Endodermal cell (in vitro differentiated cells): ENCODE measurements around the gene PTPRN2. TPM values are rescaled to one million over a fixed set of nuclear protein-coding genes. Genes with fewer than 3 reads are reported as not detected.

Source experiments
- DNase-seq: peaks from one replicate; pipeline ENCODE4 v3.0.0-alpha.2; 2017
- H3K27ac ChIP-seq: 2 replicates; pipeline ENCODE4 v1.5.1; 2013; ENCODE audit warnings: mild to moderate bottlenecking, low read depth, low read length, moderate library complexity
- H3K27me3 ChIP-seq: 2 replicates; pipeline ENCODE4 v1.6.1; 2013; ENCODE audit warnings: mild to moderate bottlenecking, low read length, moderate library complexity; ENCODE audit not compliant: insufficient read depth, control insufficient read depth, poor library complexity, severe bottlenecking
- H3K36me3 ChIP-seq: 2 replicates; pipeline ENCODE4 v1.7.0; 2013; ENCODE audit warnings: mild to moderate bottlenecking, low read length, moderate library complexity; ENCODE audit not compliant: control insufficient read depth, insufficient read depth
- H3K4me1 ChIP-seq: one replicate; pipeline ENCODE4 v1.7.0; 2013; ENCODE audit warnings: low read length; ENCODE audit not compliant: control insufficient read depth, insufficient read depth
- H3K4me3 ChIP-seq: 2 replicates; pipeline ENCODE4 v1.5.1; 2013; ENCODE audit warnings: mild to moderate bottlenecking, low read length, moderate library complexity
- H3K9ac ChIP-seq: 2 replicates; pipeline ENCODE4 v1.6.1; 2013; ENCODE audit warnings: mild to moderate bottlenecking, low read length, moderate library complexity; ENCODE audit not compliant: poor library complexity, severe bottlenecking; ENCODE audit errors: extremely low read depth
- H3K9me3 ChIP-seq: 2 replicates; pipeline ENCODE4 v1.6.1; 2013; ENCODE audit warnings: mild to moderate bottlenecking, low read length, moderate library complexity; ENCODE audit not compliant: control insufficient read depth
- H3K27ac Mint-ChIP-seq: 2 replicates; pipeline ENCODE4 v1.8.0; 2020; ENCODE audit warnings: mixed read lengths
- H3K27me3 Mint-ChIP-seq: 2 replicates; pipeline ENCODE4 v1.8.0; 2021; ENCODE audit warnings: mild to moderate bottlenecking, mixed read lengths; ENCODE audit not compliant: insufficient read depth
- H3K36me3 Mint-ChIP-seq: 2 replicates; pipeline ENCODE4 v1.8.0; 2020; ENCODE audit warnings: low read depth, mixed read lengths
- H3K4me1 Mint-ChIP-seq: 2 replicates; pipeline ENCODE4 v1.8.0; 2020; ENCODE audit warnings: mixed read lengths
- H3K4me3 Mint-ChIP-seq: 2 replicates; pipeline ENCODE4 v1.8.0; 2020; ENCODE audit warnings: mild to moderate bottlenecking, moderate library complexity, mixed read lengths
- H3K9me3 Mint-ChIP-seq: 2 replicates; pipeline ENCODE4 v1.8.0; 2020; ENCODE audit warnings: mild to moderate bottlenecking, mixed read lengths
- WGBS, 2 experiments: methylation state at CpG; one replicate each; pipeline versions ENCODE4 v1.1.5 to v1.1.7; 2013; ENCODE audit warnings: missing lambda C conversion rate in 2 of 2, mixed read lengths in 1 of 2; ENCODE audit not compliant: insufficient coverage in 1 of 2, insufficient read length in 1 of 2; 5-methylcytosine and 5-hydroxymethylcytosine counted together
- total RNA-seq, 2 donors: library from RNA; stranded (reverse); fragmentation: NEBNext Ultra II Directional in 1 of 2; extraction: Animal tissue kit (Norgen Biotek cat#: 25700) in 1 of 2; gene quantifications; 2 replicates in 1 of 2; 3 replicates in 1 of 2; pipeline ENCODE4 v1.2.1, GENCODE V29; 2021
- TF ChIP-seq, protein P1 (sequence below): fragments of 200-600 bp; sonication (generic); conservative IDR thresholded peaks from 2 replicates; pipeline ENCODE4 v1.5.0; 2021; ENCODE audit warnings: antibody characterized with exemption, mild to moderate bottlenecking

Gene PTPRN2
- total RNA-seq, 2 donors from 2014 or later = 0.69 to 1.2 TPM

DNA sequence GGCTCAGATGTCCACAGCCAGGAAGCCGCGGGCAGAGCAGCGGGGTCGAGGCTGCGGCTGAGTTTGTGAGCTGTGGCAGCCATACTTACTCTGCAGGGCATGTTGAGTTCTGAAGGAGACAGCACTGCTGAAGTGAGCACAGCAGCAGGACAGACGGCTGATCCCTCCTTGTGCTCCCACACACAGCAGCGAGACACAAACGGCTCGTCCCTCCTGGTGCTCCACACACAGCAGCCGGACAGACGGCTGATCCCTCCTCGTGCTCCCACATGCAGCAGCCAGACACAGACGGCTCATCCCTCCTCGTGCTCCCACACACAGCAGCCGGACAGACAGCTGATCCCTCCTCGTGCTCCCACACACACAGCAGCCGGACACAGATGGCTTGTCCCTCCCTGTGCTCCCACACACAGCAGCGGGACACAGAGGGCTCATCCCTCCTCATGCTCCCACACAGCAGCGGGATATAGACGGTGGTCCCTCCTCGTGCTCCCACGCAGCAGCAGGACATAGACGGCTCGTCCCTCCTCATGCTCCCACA, 305.1 kb downstream of the PTPRN2 start:
- Mint-ChIP-seq H3K36me3 (no peaks in the 10 kb centered on the region), H3K27ac (peak overlapping the region; percentile 29), H3K4me1 (no peaks in the 10 kb centered on the region), H3K9me3 (peaks cover 7% of the 10 kb centered on the region), H3K4me3 (no peak overlapping the region), H3K27me3 (no peaks in the 10 kb centered on the region)
- WGBS, 2 experiments = 86 to 88% methylated on average over 18 to 24 of the region's 24 CpGs
- TF ChIP-seq, protein P1, sequence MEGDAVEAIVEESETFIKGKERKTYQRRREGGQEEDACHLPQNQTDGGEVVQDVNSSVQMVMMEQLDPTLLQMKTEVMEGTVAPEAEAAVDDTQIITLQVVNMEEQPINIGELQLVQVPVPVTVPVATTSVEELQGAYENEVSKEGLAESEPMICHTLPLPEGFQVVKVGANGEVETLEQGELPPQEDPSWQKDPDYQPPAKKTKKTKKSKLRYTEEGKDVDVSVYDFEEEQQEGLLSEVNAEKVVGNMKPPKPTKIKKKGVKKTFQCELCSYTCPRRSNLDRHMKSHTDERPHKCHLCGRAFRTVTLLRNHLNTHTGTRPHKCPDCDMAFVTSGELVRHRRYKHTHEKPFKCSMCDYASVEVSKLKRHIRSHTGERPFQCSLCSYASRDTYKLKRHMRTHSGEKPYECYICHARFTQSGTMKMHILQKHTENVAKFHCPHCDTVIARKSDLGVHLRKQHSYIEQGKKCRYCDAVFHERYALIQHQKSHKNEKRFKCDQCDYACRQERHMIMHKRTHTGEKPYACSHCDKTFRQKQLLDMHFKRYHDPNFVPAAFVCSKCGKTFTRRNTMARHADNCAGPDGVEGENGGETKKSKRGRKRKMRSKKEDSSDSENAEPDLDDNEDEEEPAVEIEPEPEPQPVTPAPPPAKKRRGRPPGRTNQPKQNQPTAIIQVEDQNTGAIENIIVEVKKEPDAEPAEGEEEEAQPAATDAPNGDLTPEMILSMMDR = no peak
- Histone ChIP-seq H3K4me1 (no peaks in the 10 kb centered on the region), H3K36me3 (no peaks in the 10 kb centered on the region), H3K9me3 (peaks cover 71% of the 10 kb centered on the region), H3K9ac (no peak overlapping the region), H3K27ac (no peak overlapping the region), H3K27me3 (no peaks in the 10 kb centered on the region), H3K4me3 (no peak overlapping the region)
- DNase-seq = peak; percentile 40

DNA sequence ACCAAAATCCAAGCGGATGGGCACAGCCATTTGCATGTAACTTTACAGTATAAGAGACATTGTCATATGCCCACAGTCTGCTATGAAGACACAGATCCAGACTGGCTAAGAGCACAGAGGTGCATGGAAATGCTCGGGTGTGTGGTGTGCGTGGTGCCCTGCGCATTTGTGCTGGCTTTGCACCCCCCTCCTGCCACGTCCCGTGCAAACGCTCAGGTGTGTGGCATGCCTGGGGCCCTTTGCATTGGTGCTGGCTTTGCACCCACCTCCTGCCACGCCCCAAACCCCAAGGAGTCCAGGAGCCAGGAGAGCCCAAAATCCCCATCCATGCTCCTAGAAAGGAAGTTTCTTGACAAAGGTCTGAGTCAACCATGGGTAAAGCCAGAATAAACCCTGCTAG, 306.2 kb downstream of the PTPRN2 start:
- Mint-ChIP-seq H3K4me3 (no peak overlapping the region), H3K36me3 (no peaks in the 10 kb centered on the region), H3K27me3 (no peaks in the 10 kb centered on the region), H3K27ac (no peak overlapping the region), H3K9me3 (peaks cover 4% of the 10 kb centered on the region), H3K4me1 (no peaks in the 10 kb centered on the region)
- Histone ChIP-seq H3K4me3 (no peak overlapping the region), H3K27me3 (no peaks in the 10 kb centered on the region), H3K4me1 (no peaks in the 10 kb centered on the region), H3K9me3 (peaks cover 60% of the 10 kb centered on the region), H3K27ac (no peak overlapping the region), H3K9ac (no peak overlapping the region), H3K36me3 (no peaks in the 10 kb centered on the region)
- WGBS, 2 experiments = 72 to 77% methylated on average over 4 to 8 of the region's 8 CpGs
- TF ChIP-seq, protein P1 = no peak
- DNase-seq = no peak

DNA sequence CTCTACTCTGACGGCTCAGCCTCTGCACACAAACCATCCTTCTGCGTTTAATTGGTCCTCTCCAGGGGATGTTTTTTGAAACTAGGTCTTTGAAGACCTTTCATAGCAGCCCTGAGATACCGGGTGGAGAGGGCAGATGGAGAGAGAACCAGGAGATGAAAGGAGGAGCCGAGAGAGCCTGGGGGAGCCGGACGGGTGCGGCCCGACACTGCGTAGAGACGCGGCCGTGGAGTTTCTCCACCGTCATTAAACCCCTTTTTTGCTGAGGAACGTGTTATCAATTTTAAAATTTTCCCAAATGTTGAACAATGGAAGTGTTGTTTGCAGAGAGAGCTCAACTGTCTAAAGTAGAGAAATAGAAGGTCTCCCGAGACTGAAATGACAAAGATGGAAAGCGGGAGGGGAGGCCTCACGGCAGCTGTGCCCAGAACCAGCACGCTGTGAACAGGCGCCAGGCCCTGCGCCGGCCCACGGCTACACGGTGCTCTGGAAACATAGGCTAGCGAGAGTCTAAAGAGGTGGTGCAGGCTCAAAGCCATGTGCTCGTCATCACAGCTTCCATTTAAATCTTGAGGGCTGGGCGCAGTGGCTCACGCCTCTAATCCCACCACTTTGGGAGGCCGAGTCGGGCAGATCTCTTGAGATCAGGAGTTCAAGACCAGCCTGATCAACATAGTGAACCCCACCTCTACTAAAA, 307.0 kb downstream of the PTPRN2 start:
- H3K36me3 Mint-ChIP-seq = no peaks in the 10 kb centered on the region
- Histone ChIP-seq H3K27ac (no peak overlapping the region), H3K36me3 (no peaks in the 10 kb centered on the region), H3K27me3 (no peaks in the 10 kb centered on the region), H3K4me3 (no peak overlapping the region), H3K9ac (no peak overlapping the region), H3K4me1 (no peaks in the 10 kb centered on the region), H3K9me3 (peaks cover 54% of the 10 kb centered on the region)
- H3K4me1 Mint-ChIP-seq = no peaks in the 10 kb centered on the region
- no peaks in the 10 kb centered on the region for H3K27me3 Mint-ChIP-seq
- TF ChIP-seq, protein P1 = no peak
- H3K9me3 Mint-ChIP-seq = no peaks in the 10 kb centered on the region
- DNase-seq = no peak
- 77 to 89% methylated on average over 24 to 29 of the region's 29 CpGs for WGBS, 2 experiments
- H3K27ac Mint-ChIP-seq = no peak overlapping the region
- H3K4me3 Mint-ChIP-seq = no peak overlapping the region
